Liver (tissue), 3 donors: Measurements from ENCODE around the gene TSPO.

ENCODE experiments used
- EGR1 ChIP-seq, 2 donors: IDR thresholded peaks; 2 replicates each; pipeline ENCODE4 v1.6.1; 2016 to 2018; ENCODE audit warnings: antibody characterized with exemption in 2 of 2, low read depth in 2 of 2
- FOXA1 ChIP-seq: IDR thresholded peaks from 2 replicates; pipeline ENCODE4 v1.6.1; 2016; ENCODE audit warnings: antibody characterized with exemption
- JUND ChIP-seq, 2 donors: IDR thresholded peaks; 2 replicates each; pipeline ENCODE4 v1.6.1; 2016; ENCODE audit warnings: antibody characterized with exemption in 2 of 2
- NR2F2 ChIP-seq: IDR thresholded peaks from 2 replicates; pipeline ENCODE4 v1.6.1; 2016; ENCODE audit warnings: antibody characterized with exemption
- RAD21 ChIP-seq, 2 donors: IDR thresholded peaks; 2 replicates each; pipeline ENCODE4 v1.6.1; 2016; ENCODE audit warnings: antibody characterized with exemption in 2 of 2, mild to moderate bottlenecking in 2 of 2
- REST ChIP-seq: IDR thresholded peaks from 2 replicates; pipeline ENCODE4 v1.6.1; 2016; ENCODE audit warnings: antibody characterized with exemption, mild to moderate bottlenecking
- TAF1 ChIP-seq: conservative IDR thresholded peaks from 2 replicates; pipeline ENCODE4 v1.6.1; 2016; ENCODE audit warnings: antibody characterized with exemption, mild to moderate bottlenecking
- YY1 ChIP-seq: IDR thresholded peaks from 2 replicates; pipeline ENCODE4 v1.6.1; 2016; ENCODE audit warnings: antibody characterized with exemption, mild to moderate bottlenecking
- TF ChIP-seq, protein P1 (sequence below): IDR thresholded peaks from 2 replicates; pipeline ENCODE4 v1.6.1; 2016; ENCODE audit warnings: antibody characterized with exemption
- TF ChIP-seq, protein P2 (sequence below): fragments of 150-350 bp; IDR thresholded peaks from 2 replicates; pipeline ENCODE4 v1.5.1; 2017; ENCODE audit warnings: improper control_type of control experiment, low read depth, low read length; ENCODE audit not compliant: missing input control
- TF ChIP-seq, protein P3 (sequence below): IDR thresholded peaks from 2 replicates; pipeline ENCODE4 v1.6.1; 2016; ENCODE audit warnings: antibody characterized with exemption
- donor health status: healthy.
- donor health status: healthy.

DNA sequence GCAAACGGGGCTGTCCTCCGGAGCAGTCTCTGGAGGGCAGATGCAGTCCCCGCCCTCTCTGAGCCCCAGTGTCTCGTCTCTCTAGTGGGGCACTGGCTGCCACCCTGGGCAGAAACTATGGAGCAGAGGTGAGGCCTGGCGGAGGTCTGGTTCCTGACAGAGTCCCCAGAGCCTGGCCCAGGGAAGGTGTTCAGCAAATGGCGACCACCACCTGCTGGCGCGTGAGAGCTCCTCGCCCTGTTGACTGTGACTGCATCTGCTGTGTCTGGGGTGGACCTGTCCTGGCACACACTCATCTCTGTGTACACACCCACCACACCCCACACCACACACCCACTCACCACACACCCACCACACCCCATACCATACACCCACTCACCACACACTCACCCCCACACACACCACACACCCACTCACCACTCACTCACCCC lies 53.9 kb downstream of the TSPO start:
- TF ChIP-seq, protein P1, sequence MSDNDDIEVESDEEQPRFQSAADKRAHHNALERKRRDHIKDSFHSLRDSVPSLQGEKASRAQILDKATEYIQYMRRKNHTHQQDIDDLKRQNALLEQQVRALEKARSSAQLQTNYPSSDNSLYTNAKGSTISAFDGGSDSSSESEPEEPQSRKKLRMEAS, result no peak
- TF ChIP-seq TAF1 (no peak), RAD21 (IDR thresholded peaks at IDR 0.05) (no peak), NR2F2 (no peak), EGR1 (IDR thresholded peaks at IDR 0.05; ENCODE audit: low read depth in 2 of 2) (no peak), REST (no peak), JUND (IDR thresholded peaks at IDR 0.05) (no peak), FOXA1 (no peak), YY1 (no peak)
- TF ChIP-seq, protein P2, sequence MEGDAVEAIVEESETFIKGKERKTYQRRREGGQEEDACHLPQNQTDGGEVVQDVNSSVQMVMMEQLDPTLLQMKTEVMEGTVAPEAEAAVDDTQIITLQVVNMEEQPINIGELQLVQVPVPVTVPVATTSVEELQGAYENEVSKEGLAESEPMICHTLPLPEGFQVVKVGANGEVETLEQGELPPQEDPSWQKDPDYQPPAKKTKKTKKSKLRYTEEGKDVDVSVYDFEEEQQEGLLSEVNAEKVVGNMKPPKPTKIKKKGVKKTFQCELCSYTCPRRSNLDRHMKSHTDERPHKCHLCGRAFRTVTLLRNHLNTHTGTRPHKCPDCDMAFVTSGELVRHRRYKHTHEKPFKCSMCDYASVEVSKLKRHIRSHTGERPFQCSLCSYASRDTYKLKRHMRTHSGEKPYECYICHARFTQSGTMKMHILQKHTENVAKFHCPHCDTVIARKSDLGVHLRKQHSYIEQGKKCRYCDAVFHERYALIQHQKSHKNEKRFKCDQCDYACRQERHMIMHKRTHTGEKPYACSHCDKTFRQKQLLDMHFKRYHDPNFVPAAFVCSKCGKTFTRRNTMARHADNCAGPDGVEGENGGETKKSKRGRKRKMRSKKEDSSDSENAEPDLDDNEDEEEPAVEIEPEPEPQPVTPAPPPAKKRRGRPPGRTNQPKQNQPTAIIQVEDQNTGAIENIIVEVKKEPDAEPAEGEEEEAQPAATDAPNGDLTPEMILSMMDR, result no peak
- TF ChIP-seq, protein P3, sequence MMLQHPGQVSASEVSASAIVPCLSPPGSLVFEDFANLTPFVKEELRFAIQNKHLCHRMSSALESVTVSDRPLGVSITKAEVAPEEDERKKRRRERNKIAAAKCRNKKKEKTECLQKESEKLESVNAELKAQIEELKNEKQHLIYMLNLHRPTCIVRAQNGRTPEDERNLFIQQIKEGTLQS, result no peak
